Measurements from ENCODE around the gene SALL1. TPM values are rescaled to one million over a fixed set of nuclear protein-coding genes. Genes with fewer than 3 reads are reported as not detected.

Gene SALL1
- total RNA-seq, 1 donor from 2014 or later, result 15.0 TPM

GRCh38 chr16:51147776-51148677, 3.0 kb downstream of the SALL1 start:
- Mint-ChIP-seq H3K36me3 (ENCODE audit: low read depth, unreplicated experiment) (no peaks in the 10 kb centered on the region), H3K27ac (ENCODE audit: unreplicated experiment) (peak overlapping the region; percentile 42), H3K4me3 (ENCODE audit: unreplicated experiment) (peak overlapping the region; percentile 94), H3K4me1 (ENCODE audit: low read depth, unreplicated experiment) (peaks cover 23% of the 10 kb centered on the region), H3K9me3 (ENCODE audit: unreplicated experiment) (no peaks in the 10 kb centered on the region), H3K27me3 (ENCODE audit: low read depth, unreplicated experiment) (no peaks in the 10 kb centered on the region)
- H2AFZ ChIP-seq (ENCODE audit: low read depth, low read length), result no peak overlapping the region
- H4K20me1 ChIP-seq (ENCODE audit: insufficient read depth, low read length), result peaks cover 16% of the 10 kb centered on the region
- peak overlapping the region; percentile 77 for H3K27ac ChIP-seq (ENCODE audit: low read depth, low read length)
- no peaks in the 10 kb centered on the region for H3K27me3 ChIP-seq (ENCODE audit: insufficient read depth, low read length)
- no peaks in the 10 kb centered on the region for H3K36me3 ChIP-seq (ENCODE audit: insufficient read depth, low read length)
- H3K4me1 ChIP-seq (ENCODE audit: insufficient read depth, low read length), result peaks cover 20% of the 10 kb centered on the region
- no peaks in the 10 kb centered on the region for H3K9me3 ChIP-seq (ENCODE audit: insufficient read depth, low read depth, low read length)
- FAIRE-seq (no peak), DNase-seq (ENCODE audit: low read depth) (no peak)
- H3K4me2 ChIP-seq (ENCODE audit: low read length), result peak overlapping the region; percentile 92
- H3K9ac ChIP-seq (ENCODE audit: low read length), result peak overlapping the region; percentile 89
- peaks cover 80% of the 10 kb centered on the region for H3K79me2 ChIP-seq (ENCODE audit: insufficient read depth, low read length)
- TF ChIP-seq EZH2 (IDR thresholded peaks at IDR 0.05; ENCODE audit: insufficient read depth, low read length), result no peak
- TF ChIP-seq CTCF (IDR thresholded peaks at IDR 0.05; ENCODE audit: insufficient read depth, low read depth, low read length), result no peak
- peak overlapping the region; percentile 74 for H3K4me3 ChIP-seq (ENCODE audit: insufficient read depth, low read depth, low read length)

- no peaks in the 10 kb centered on the region for H3K36me3 ChIP-seq (ENCODE audit: insufficient read depth, low read length)
- TF ChIP-seq CTCF (IDR thresholded peaks at IDR 0.05; ENCODE audit: insufficient read depth, low read depth, low read length) (peak; percentile 34), EZH2 (IDR thresholded peaks at IDR 0.05; ENCODE audit: insufficient read depth, low read length) (no peak)
- H3K27ac Mint-ChIP-seq (ENCODE audit: unreplicated experiment), result no peak overlapping the region
- H3K9me3 Mint-ChIP-seq (ENCODE audit: unreplicated experiment), result no peaks in the 10 kb centered on the region
- FAIRE-seq (peak; percentile 92), DNase-seq (ENCODE audit: low read depth) (peak; percentile 64)
- no peak overlapping the region for H2AFZ ChIP-seq (ENCODE audit: low read depth, low read length)
- H3K36me3 Mint-ChIP-seq (ENCODE audit: low read depth, unreplicated experiment), result peaks cover 3% of the 10 kb centered on the region
- no peaks in the 10 kb centered on the region for H3K9me3 ChIP-seq (ENCODE audit: insufficient read depth, low read depth, low read length)
- peak overlapping the region; percentile 81 for H3K4me2 ChIP-seq (ENCODE audit: low read length)
- peaks cover 93% of the 10 kb centered on the region for H3K79me2 ChIP-seq (ENCODE audit: insufficient read depth, low read length)
- no peaks in the 10 kb centered on the region for H3K27me3 ChIP-seq (ENCODE audit: insufficient read depth, low read length)
- H3K27me3 Mint-ChIP-seq (ENCODE audit: low read depth, unreplicated experiment), result no peaks in the 10 kb centered on the region
- peak overlapping the region; percentile 36 for H3K4me3 ChIP-seq (ENCODE audit: insufficient read depth, low read depth, low read length)
- peaks cover 23% of the 10 kb centered on the region for H3K4me1 Mint-ChIP-seq (ENCODE audit: low read depth, unreplicated experiment)
- peak overlapping the region; percentile 4 for H3K27ac ChIP-seq (ENCODE audit: low read depth, low read length)
- peak overlapping the region; percentile 49 for H3K9ac ChIP-seq (ENCODE audit: low read length)
- H4K20me1 ChIP-seq (ENCODE audit: insufficient read depth, low read length), result peaks cover 22% of the 10 kb centered on the region
- H3K4me1 ChIP-seq (ENCODE audit: insufficient read depth, low read length), result peaks cover 20% of the 10 kb centered on the region
- no peak overlapping the region for H3K4me3 Mint-ChIP-seq (ENCODE audit: unreplicated experiment)
Measured at GRCh38 chr16:51146256-51146924, 4.7 kb downstream of the SALL1 start.

All from astrocyte (in vitro differentiated cells and primary cell).